WERI-Rb-1 (cell line): ENCODE data around the gene FUBP1.

ENCODE experiments used
- DNase-seq: peaks from one replicate; pipeline ENCODE4 v3.0.0-alpha.2; 2020
- H3K27ac ChIP-seq: fragments of 250-450 bp; sonication (Bioruptor Pico); 2 replicates; pipeline ENCODE4 v1.5.1; 2020; ENCODE audit warnings: mild to moderate bottlenecking, moderate library complexity
- H3K27me3 ChIP-seq: fragments of 250-450 bp; sonication (Bioruptor Pico); 2 replicates; pipeline ENCODE4 v1.5.1; 2021; ENCODE audit warnings: mild to moderate bottlenecking, low read depth, moderate library complexity; ENCODE audit not compliant: insufficient read depth, severe bottlenecking
- H3K36me3 ChIP-seq: fragments of 250-450 bp; sonication (Bioruptor Pico); 2 replicates; pipeline ENCODE4 v1.5.1; 2020; ENCODE audit warnings: mild to moderate bottlenecking, moderate library complexity
- H3K4me3 ChIP-seq: 2 replicates; pipeline ENCODE4 v1.5.1; 2011; ENCODE audit warnings: low read depth, mild to moderate bottlenecking, control low read depth, low read length
- H3K9me3 ChIP-seq: fragments of 250-450 bp; sonication (Bioruptor Pico); 2 replicates; pipeline ENCODE4 v1.5.1; 2021; ENCODE audit warnings: mild to moderate bottlenecking, moderate library complexity; ENCODE audit not compliant: severe bottlenecking
- TF ChIP-seq, protein P1 (sequence below): IDR thresholded peaks from 2 replicates; pipeline ENCODE4 v1.5.1; 2011; ENCODE audit warnings: low read depth, mild to moderate bottlenecking, control low read depth, inconsistent platforms, low read length

Gene FUBP1

DNA sequence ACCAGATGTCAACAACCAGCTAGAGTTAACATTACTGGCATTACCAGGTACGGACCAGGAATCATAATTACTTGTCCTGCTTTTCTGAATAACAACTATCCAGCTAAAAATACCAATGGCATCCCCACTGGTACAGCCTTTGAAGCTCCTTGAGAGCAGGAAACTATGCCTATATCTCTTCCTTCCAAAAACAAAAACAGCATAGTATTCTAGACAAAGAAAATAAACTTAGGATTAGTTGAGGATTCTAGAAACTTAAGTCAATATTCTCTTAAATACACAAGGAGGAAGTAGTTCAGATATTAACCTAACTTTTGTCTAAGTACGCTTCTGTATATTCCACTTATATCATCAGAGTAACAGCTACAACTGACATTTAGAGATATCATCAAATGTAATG lies 3.0 kb downstream of the FUBP1 start:
- H3K4me3 ChIP-seq = no peak overlapping the region
- TF ChIP-seq, protein P1, sequence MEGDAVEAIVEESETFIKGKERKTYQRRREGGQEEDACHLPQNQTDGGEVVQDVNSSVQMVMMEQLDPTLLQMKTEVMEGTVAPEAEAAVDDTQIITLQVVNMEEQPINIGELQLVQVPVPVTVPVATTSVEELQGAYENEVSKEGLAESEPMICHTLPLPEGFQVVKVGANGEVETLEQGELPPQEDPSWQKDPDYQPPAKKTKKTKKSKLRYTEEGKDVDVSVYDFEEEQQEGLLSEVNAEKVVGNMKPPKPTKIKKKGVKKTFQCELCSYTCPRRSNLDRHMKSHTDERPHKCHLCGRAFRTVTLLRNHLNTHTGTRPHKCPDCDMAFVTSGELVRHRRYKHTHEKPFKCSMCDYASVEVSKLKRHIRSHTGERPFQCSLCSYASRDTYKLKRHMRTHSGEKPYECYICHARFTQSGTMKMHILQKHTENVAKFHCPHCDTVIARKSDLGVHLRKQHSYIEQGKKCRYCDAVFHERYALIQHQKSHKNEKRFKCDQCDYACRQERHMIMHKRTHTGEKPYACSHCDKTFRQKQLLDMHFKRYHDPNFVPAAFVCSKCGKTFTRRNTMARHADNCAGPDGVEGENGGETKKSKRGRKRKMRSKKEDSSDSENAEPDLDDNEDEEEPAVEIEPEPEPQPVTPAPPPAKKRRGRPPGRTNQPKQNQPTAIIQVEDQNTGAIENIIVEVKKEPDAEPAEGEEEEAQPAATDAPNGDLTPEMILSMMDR = no peak
- H3K27me3 ChIP-seq = no peaks in the 10 kb centered on the region
- DNase-seq = no peak
- no peaks in the 10 kb centered on the region for H3K9me3 ChIP-seq
- H3K36me3 ChIP-seq = peaks cover 63% of the 10 kb centered on the region
- H3K27ac ChIP-seq = no peak overlapping the region

DNA sequence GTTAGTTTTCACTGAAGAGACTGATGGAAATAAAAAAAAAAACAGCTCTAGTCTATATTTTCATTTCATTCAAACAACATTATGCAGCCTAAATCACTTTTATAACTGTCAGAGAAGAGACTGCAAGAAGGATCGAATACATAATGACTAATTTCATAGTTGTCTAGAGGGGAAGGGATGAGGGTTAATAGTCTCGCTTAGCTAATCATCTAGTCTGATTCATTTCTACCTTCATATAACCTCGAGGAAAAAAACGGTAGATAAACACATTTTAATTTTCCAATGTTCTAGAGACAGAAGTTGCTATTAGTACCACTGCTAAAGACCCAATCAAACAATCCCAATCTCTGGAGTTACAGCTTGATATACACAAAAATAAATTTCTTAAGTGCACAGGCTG lies 3.5 kb downstream of the FUBP1 start:
- Histone ChIP-seq H3K27ac (no peak overlapping the region), H3K36me3 (peaks cover 68% of the 10 kb centered on the region), H3K4me3 (no peak overlapping the region), H3K9me3 (no peaks in the 10 kb centered on the region), H3K27me3 (no peaks in the 10 kb centered on the region)
- TF ChIP-seq, protein P1 = no peak
- no peak for DNase-seq

DNA sequence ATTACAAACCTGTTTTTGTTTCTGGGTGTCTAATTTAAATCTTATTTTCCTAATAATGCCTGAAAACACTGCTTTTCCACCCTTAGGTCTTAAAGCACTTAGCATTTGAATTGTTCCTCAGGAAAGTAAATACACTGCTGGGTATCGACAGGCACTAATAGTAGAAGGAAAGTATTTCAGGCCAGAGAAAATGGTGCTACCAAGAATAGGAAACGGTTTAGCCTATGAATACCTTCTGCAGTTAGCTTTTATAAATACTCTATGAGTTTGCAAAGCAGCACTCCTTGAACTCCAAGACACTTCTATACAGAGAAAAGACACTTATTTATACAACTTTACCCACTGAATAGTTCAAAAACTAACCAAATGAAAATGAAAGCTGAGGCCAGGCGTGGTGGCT lies 6.8 kb downstream of the FUBP1 start:
- Histone ChIP-seq H3K4me3 (no peak overlapping the region), H3K36me3 (peaks cover 84% of the 10 kb centered on the region), H3K9me3 (no peaks in the 10 kb centered on the region), H3K27ac (no peak overlapping the region), H3K27me3 (no peaks in the 10 kb centered on the region)
- DNase-seq = no peak
- TF ChIP-seq, protein P1 = no peak

DNA sequence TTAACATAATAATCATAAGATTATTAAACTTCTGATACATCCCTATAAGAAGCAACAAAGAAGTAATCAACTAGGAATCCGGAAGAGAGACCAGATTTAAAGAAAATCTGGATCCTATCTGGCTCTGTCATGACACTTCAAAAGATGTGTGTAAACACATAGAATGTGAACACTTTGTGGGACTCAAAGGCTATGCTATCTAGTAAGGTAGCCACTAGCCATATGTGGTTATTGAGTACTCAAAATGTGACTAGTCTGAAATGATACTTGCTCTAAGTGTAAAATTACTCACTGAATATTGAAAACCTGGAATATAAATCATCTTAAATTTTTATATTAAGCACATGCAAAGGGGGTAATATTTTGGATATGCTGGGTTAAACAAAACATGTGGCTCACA lies 8.7 kb downstream of the FUBP1 start:
- H3K27me3 ChIP-seq = no peaks in the 10 kb centered on the region
- peaks cover 86% of the 10 kb centered on the region for H3K36me3 ChIP-seq
- TF ChIP-seq, protein P1 = no peak
- H3K9me3 ChIP-seq = no peaks in the 10 kb centered on the region
- no peak overlapping the region for H3K27ac ChIP-seq
- no peak overlapping the region for H3K4me3 ChIP-seq
- no peak for DNase-seq

DNA sequence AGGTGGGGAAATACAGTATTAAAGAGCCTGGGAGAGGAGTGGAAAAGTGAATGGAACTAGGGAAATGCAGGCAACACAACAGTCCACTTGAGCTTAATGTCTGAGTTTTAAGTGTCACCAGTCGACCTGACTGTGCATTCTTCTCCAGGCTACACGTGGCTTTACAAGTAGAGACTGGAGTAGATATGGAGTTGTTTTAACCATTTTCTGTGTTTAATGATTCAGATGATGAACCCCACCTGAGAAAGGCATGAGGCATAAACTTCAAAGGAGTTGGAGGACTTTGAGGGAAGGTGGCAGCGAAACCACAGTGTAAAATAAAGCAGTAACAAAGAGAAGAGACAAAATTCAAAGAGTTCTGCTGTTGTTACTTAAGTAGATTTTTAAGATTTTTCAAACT lies 12.6 kb downstream of the FUBP1 start:
- no peaks in the 10 kb centered on the region for H3K27me3 ChIP-seq
- H3K36me3 ChIP-seq = peaks cover 98% of the 10 kb centered on the region
- H3K9me3 ChIP-seq = no peaks in the 10 kb centered on the region
- no peak overlapping the region for H3K4me3 ChIP-seq
- H3K27ac ChIP-seq = no peak overlapping the region
- DNase-seq = no peak
- TF ChIP-seq, protein P1 = no peak

DNA sequence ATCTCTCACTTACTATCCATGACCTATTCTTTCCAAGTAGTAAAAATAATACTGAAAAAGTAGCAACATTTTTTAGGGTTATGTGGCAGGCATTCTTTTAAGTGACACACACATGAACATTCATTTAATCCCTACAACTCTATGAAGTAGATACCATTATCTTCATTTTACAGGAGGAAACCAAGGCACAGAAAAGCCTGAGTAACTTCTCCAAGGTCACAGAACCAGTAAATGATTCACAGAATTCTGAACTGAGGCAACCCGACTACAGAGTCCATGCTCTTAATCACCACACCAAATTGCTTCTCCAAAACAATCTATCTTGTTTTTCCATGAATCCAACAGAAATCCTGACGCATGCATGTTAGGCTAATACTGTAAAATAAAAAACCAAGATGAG lies 17.5 kb downstream of the FUBP1 start:
- peaks cover 98% of the 10 kb centered on the region for H3K36me3 ChIP-seq
- DNase-seq = no peak
- H3K27me3 ChIP-seq = no peaks in the 10 kb centered on the region
- TF ChIP-seq, protein P1 = no peak
- H3K9me3 ChIP-seq = no peaks in the 10 kb centered on the region
- H3K27ac ChIP-seq = no peak overlapping the region
- H3K4me3 ChIP-seq = no peak overlapping the region
